IMR-90 (cell line): ENCODE data around the gene WNT9B. TPM values are rescaled to one million over a fixed set of nuclear protein-coding genes. Genes with fewer than 3 reads are reported as not detected.

Experiments
- ATAC-seq: fragments of 200-7000 bp; cut with Tn5 transposase; 2 replicates; pipeline ENCODE4 v1.9.1; 2020; ENCODE audit warnings: low read depth, mild to moderate bottlenecking, moderate library complexity
- BruUV-seq: library from RNA; stranded (reverse); fragments of 400-500 nt; replicated peaks from 2 replicates; lab custom pipeline; 2021; lab: Mats Ljungman, UMichigan
- CTCF ChIA-PET: fragments of 300-600 bp; formaldehyde crosslinking; extraction: SDS; loops from one replicate; lab custom pipeline; 2021; ENCODE audit warnings: antibody characterized with exemption; lab: Yijun Ruan, JAX
- POLR2A ChIA-PET: fragments of 300-600 bp; sonication (Branson Sonifier 250); formaldehyde crosslinking; loops from one replicate; lab custom pipeline; 2022; ENCODE audit warnings: antibody characterized with exemption; ENCODE audit not compliant: unreplicated experiment; lab: Charles Lee
- DNase-seq: peaks from one replicate; pipeline ENCODE4 v3.0.0; 2013
- H2AFZ ChIP-seq: replicated peaks from 2 replicates; pipeline ENCODE3; 2013; ENCODE audit warnings: low read length, mild to moderate bottlenecking; ENCODE audit not compliant: poor library complexity
- H2AK5ac ChIP-seq: 2 replicates; pipeline ENCODE4 v1.6.1; 2013; ENCODE audit warnings: low read depth, low read length, inconsistent platforms
- H2AK9ac ChIP-seq: replicated peaks from 2 replicates; pipeline ENCODE3; 2013; ENCODE audit warnings: mild to moderate bottlenecking, low read depth, low read length, moderate library complexity; ENCODE audit not compliant: poor library complexity
- H2BK120ac ChIP-seq: 2 replicates; pipeline ENCODE4 v1.6.1; 2013; ENCODE audit warnings: low read depth, low read length, inconsistent platforms
- H2BK15ac ChIP-seq: 3 replicates; pipeline ENCODE4 v1.6.1; 2013; ENCODE audit warnings: low read depth, low read length, inconsistent platforms
- H2BK20ac ChIP-seq: 2 replicates; pipeline ENCODE4 v1.6.1; 2013; ENCODE audit warnings: low read depth, mild to moderate bottlenecking, inconsistent platforms, low read length, moderate library complexity
- H2BK5ac ChIP-seq: 2 replicates; pipeline ENCODE4 v1.6.1; 2013; ENCODE audit warnings: mild to moderate bottlenecking, low read depth, low read length, inconsistent platforms; ENCODE audit not compliant: poor library complexity, severe bottlenecking
- H3K14ac ChIP-seq: replicated peaks from 2 replicates; pipeline ENCODE4 v1.6.1; 2013; ENCODE audit warnings: low read depth, low read length, inconsistent platforms
- H3K18ac ChIP-seq: 2 replicates; pipeline ENCODE4 v1.6.1; 2013; ENCODE audit warnings: low read depth, low read length, control low read depth
- H3K23ac ChIP-seq: 2 replicates; pipeline ENCODE4 v1.6.1; 2013; ENCODE audit warnings: low read depth, low read length, inconsistent platforms
- H3K27ac ChIP-seq: 2 replicates; pipeline ENCODE4 v1.5.1; 2013; ENCODE audit warnings: mild to moderate bottlenecking, control low read depth, low read length; ENCODE audit not compliant: insufficient read depth
- H3K27me3 ChIP-seq: 2 replicates; pipeline ENCODE4 v1.6.1; 2013; ENCODE audit warnings: low read length; ENCODE audit not compliant: control insufficient read depth, insufficient read depth
- H3K36me3 ChIP-seq: 2 replicates; pipeline ENCODE4 v1.6.1; 2013; ENCODE audit warnings: low read length, mixed read lengths; ENCODE audit not compliant: control insufficient read depth, insufficient read depth
- H3K4ac ChIP-seq: 2 replicates; pipeline ENCODE4 v1.6.1; 2013; ENCODE audit warnings: low read depth, low read length, inconsistent platforms
- H3K4me1 ChIP-seq: 2 replicates; pipeline ENCODE4 v1.6.1; 2013; ENCODE audit warnings: low read length, mixed read lengths; ENCODE audit not compliant: control insufficient read depth, insufficient read depth
- H3K4me2 ChIP-seq: 2 replicates; pipeline ENCODE4 v1.6.1; 2013; ENCODE audit warnings: low read depth, mild to moderate bottlenecking, control low read depth, low read length, moderate library complexity
- H3K4me3 ChIP-seq: 2 replicates; pipeline ENCODE4 v1.5.1; 2013; ENCODE audit warnings: low read depth, mild to moderate bottlenecking, control low read depth, low read length, moderate library complexity; ENCODE audit not compliant: insufficient read depth
- H3K56ac ChIP-seq: 2 replicates; pipeline ENCODE4 v1.6.1; 2013; ENCODE audit warnings: low read length, inconsistent platforms; ENCODE audit not compliant: insufficient read depth; ENCODE audit errors: extremely low read depth
- H3K79me1 ChIP-seq, 2 experiments: 2 replicates each; pipeline ENCODE4 v1.6.1; 2013; ENCODE audit warnings: low read length in 2 of 2, inconsistent platforms in 1 of 2, low read depth in 1 of 2
- H3K9ac ChIP-seq: 2 replicates; pipeline ENCODE4 v1.6.1; 2013; ENCODE audit warnings: low read depth, low read length, control low read depth
- H3K9me1 ChIP-seq: 2 replicates; pipeline ENCODE4 v1.6.1; 2013; ENCODE audit warnings: low read length, inconsistent platforms; ENCODE audit not compliant: insufficient read depth
- H3K9me3 ChIP-seq: 2 replicates; pipeline ENCODE4 v1.6.1; 2013; ENCODE audit warnings: low read length; ENCODE audit not compliant: control insufficient read depth, insufficient read depth
- H4K20me1 ChIP-seq: 2 replicates; pipeline ENCODE4 v1.6.1; 2013; ENCODE audit warnings: low read length, inconsistent platforms; ENCODE audit not compliant: insufficient read depth
- H4K5ac ChIP-seq: 2 replicates; pipeline ENCODE4 v1.6.1; 2013; ENCODE audit warnings: mild to moderate bottlenecking, low read depth, low read length, control low read depth
- H4K8ac ChIP-seq, 2 experiments: 2 replicates each; pipeline ENCODE4 v1.6.1; 2013; ENCODE audit warnings: low read depth in 2 of 2, low read length in 2 of 2, control low read depth in 1 of 2, inconsistent platforms in 1 of 2
- H4K91ac ChIP-seq: 2 replicates; pipeline ENCODE4 v1.6.1; 2013; ENCODE audit warnings: low read depth, low read length, inconsistent platforms; ENCODE audit not compliant: insufficient read depth
- CEBPB ChIP-seq: IDR thresholded peaks from 2 replicates; pipeline ENCODE4 v1.6.1; 2012; ENCODE audit warnings: low read depth, low read length, improper control_type of control experiment
- CHD1 ChIP-seq: IDR thresholded peaks from 2 replicates; pipeline ENCODE4 v1.6.1; 2012; ENCODE audit warnings: low read depth, low read length, improper control_type of control experiment
- CTCF ChIP-seq: conservative IDR thresholded peaks from 2 replicates; pipeline ENCODE4 v1.5.1; 2012; ENCODE audit warnings: mild to moderate bottlenecking, low read depth, low read length, improper control_type of control experiment
- MXI1 ChIP-seq: IDR thresholded peaks from 2 replicates; pipeline ENCODE4 v1.6.1; 2012; ENCODE audit warnings: low read depth, mild to moderate bottlenecking, low read length, moderate library complexity, borderline replicate concordance
- RFX5 ChIP-seq: IDR thresholded peaks from 2 replicates; pipeline ENCODE4 v1.8.0; 2012; ENCODE audit warnings: low read depth, mild to moderate bottlenecking, low read length, moderate library complexity
- SMC3 ChIP-seq: fragments of 150-350 bp; IDR thresholded peaks from 2 replicates; pipeline ENCODE4 v1.6.1; 2016; ENCODE audit warnings: low read depth, mild to moderate bottlenecking, antibody characterized with exemption, low read length, moderate library complexity
- WGBS, 2 experiments: methylation state at CpG; one replicate each; pipeline versions ENCODE4 v1.1.5 to v1.1.7; 2013; ENCODE audit warnings: missing lambda C conversion rate in 2 of 2; ENCODE audit not compliant: insufficient read length in 1 of 2; ENCODE audit errors: extremely low coverage in 2 of 2; 5-methylcytosine and 5-hydroxymethylcytosine counted together
- dilution Hi-C: fragments of 300-500 bp; cut with HindIII; formaldehyde crosslinking; loops from one replicate; pipeline ENCODE4 v1.14.3; 2018; ENCODE audit warnings: low sequenced_read_pairs; ENCODE audit not compliant: unreplicated experiment
- in situ Hi-C: fragments of 300-500 bp; cut with MboI; formaldehyde crosslinking; loops from 3 replicates; pipeline ENCODE4 v1.14.3; 2019; ENCODE audit warnings: low sequenced_read_pairs, inconsistent platforms, mixed read lengths
- intact Hi-C: fragments of 100-400 bp; cut with micrococcal nuclease; formaldehyde crosslinking; loops from 2 replicates; pipeline ENCODE4 v1.10.0; 2022
- polyA plus RNA-seq, 3 experiments: library from polyadenylated mRNA; depleted of rRNA; stranded (reverse); fragments of >200 nt; gene quantifications; 2 replicates each; pipeline ENCODE4 v1.2.3, GENCODE V29; 2012; ENCODE audit warnings: low replicate concordance in 1 of 3
- total RNA-seq: library from RNA; depleted of rRNA; stranded (reverse); fragments of >200 nt; gene quantifications from 2 replicates; pipeline ENCODE4 v1.2.3, GENCODE V29; 2012

WNT9B gene
- total and polyA plus RNA-seq, 2 of the 4 experiments (the other 2 are of a cell fraction), result not detected

GRCh38 chr17:46820592-46821450 lies 30.6 kb upstream of the WNT9B start:
- Histone ChIP-seq H3K4ac (no peak overlapping the region), H3K79me1 (no peaks in the 10 kb centered on the region), H3K36me3 (no peaks in the 10 kb centered on the region; the same call in 1 of the 2 replicates), H3K9ac (no peak overlapping the region), H3K56ac (no peak overlapping the region), H4K91ac (no peak overlapping the region), H4K20me1 (no peaks in the 10 kb centered on the region; the same call in 1 of the 2 replicates), H3K14ac (no peak overlapping the region), H3K4me1 (peaks cover 2% of the 10 kb centered on the region; the same call in 1 of the 2 replicates), H3K4me2 (no peak overlapping the region), H2AK9ac (no peak overlapping the region), H2AFZ (no peak overlapping the region), H2AK5ac (no peak overlapping the region), H3K18ac (no peak overlapping the region), H3K27me3 (peaks cover 90% of the 10 kb centered on the region), H3K9me1 (no peaks in the 10 kb centered on the region), H3K9me3 (no peaks in the 10 kb centered on the region; the same call in 1 of the 2 replicates), H2BK5ac (no peak overlapping the region), H3K23ac (no peak overlapping the region), H2BK15ac (no peak overlapping the region), H3K27ac (no peak overlapping the region), H3K4me3 (no peak overlapping the region), H4K5ac (no peak overlapping the region), H2BK20ac (no peak overlapping the region), H4K8ac (no peak overlapping the region), H2BK120ac (no peak overlapping the region)
- dilution Hi-C loops (no loop called here), intact Hi-C loops (no loop called here), in situ Hi-C loops (no loop called here)
- ATAC-seq (no peak), DNase-seq (no peak)
- ChIA-PET CTCF (no interaction called here), POLR2A (no interaction called here)
- BruUV-seq, result no TSS peak
- no peak for TF ChIP-seq RFX5
- TF ChIP-seq CEBPB, result no peak
- no peak for TF ChIP-seq CHD1
- no peak for TF ChIP-seq SMC3
- no peak for TF ChIP-seq CTCF
- no peak for TF ChIP-seq MXI1
- WGBS, 2 experiments, result 10% methylated on average over 2 of the region's 13 CpGs; no CpG with 5 or more reads in 1 of the 2 experiments
